Gastrocnemius medialis (tissue), 4 donors: ENCODE results near the gene CSF1. TPM values are rescaled to one million over a fixed set of nuclear protein-coding genes. Genes with fewer than 3 reads are reported as not detected.

ENCODE experiments used
- ATAC-seq, 2 donors: fragments of 150-250 bp; one replicate each; pipeline ENCODE4 v1.9.1; 2016
- DNase-seq, 2 donors: peaks; one replicate each; pipeline ENCODE4 v3.0.0-alpha.2; 2019
- H3K27ac ChIP-seq, 4 donors: fragments of 200-600 bp; sonication (generic); 1 replicate in 1 of 4; 2 replicates in 3 of 4; pipeline ENCODE4 v1.5.1; 2016 to 2018; ENCODE audit warnings: mild to moderate bottlenecking in 2 of 4, moderate library complexity in 1 of 4
- H3K27me3 ChIP-seq, 3 donors: fragments of 200-600 bp; sonication (generic) in 2 of 3; 1 replicate in 1 of 3; 2 replicates in 2 of 3; pipeline versions ENCODE4 v1.5.1 to v1.6.0; 2016 to 2019; ENCODE audit warnings: mild to moderate bottlenecking in 1 of 3, moderate library complexity in 1 of 3
- H3K36me3 ChIP-seq, 2 donors: fragments of 200-600 bp; sonication (generic) in 1 of 2; one replicate each; pipeline ENCODE4 v1.5.1; 2017 to 2018
- H3K4me1 ChIP-seq, 2 donors: fragments of 200-600 bp; sonication (generic) in 1 of 2; one replicate each; pipeline ENCODE4 v1.5.1; 2016 to 2017; ENCODE audit warnings: mild to moderate bottlenecking in 2 of 2
- H3K4me3 ChIP-seq, 4 donors: fragments of 200-600 bp; sonication (generic) in 3 of 4; 1 replicate in 1 of 4; 2 replicates in 3 of 4; pipeline ENCODE4 v1.5.1; 2016 to 2019; ENCODE audit warnings: mild to moderate bottlenecking in 2 of 4
- H3K9me3 ChIP-seq, 3 donors: fragments of 200-600 bp; sonication (generic) in 2 of 3; 1 replicate in 1 of 3; 2 replicates in 2 of 3; pipeline ENCODE4 v1.5.1; 2016 to 2019
- CTCF ChIP-seq, 5 experiments: fragments of 450-650 bp in 3 of 5; fragments of 200-600 bp in 2 of 5; sonication (generic) in 2 of 5; IDR thresholded peaks in 4 of 5; conservative IDR thresholded peaks in 1 of 5; 1 replicate in 4 of 5; 2 replicates in 1 of 5; pipeline ENCODE4 v1.5.1; 2016 to 2019; ENCODE audit warnings: antibody characterized with exemption in 5 of 5, mild to moderate bottlenecking in 3 of 5, moderate library complexity in 3 of 5
- POLR2A ChIP-seq, 2 donors: fragments of 450-650 bp; IDR thresholded peaks; one replicate each; pipeline ENCODE4 v1.6.1; 2017; ENCODE audit warnings: antibody characterized with exemption in 2 of 2, mild to moderate bottlenecking in 2 of 2, moderate library complexity in 2 of 2
- in situ Hi-C, 4 donors: fragments of 200-750 bp; cut with MboI; loops; one replicate each; pipeline versions ENCODE4 v1.15.0 to v1.8.0; 2017; ENCODE audit warnings: low sequenced_read_pairs in 4 of 4
- intact Hi-C: fragments of 100-400 bp; cut with DNase I; formaldehyde crosslinking; loops from one replicate; pipeline ENCODE4 v1.15.1; 2023; ENCODE audit warnings: low total_unique reads
- total RNA-seq, 4 donors: library from RNA; depleted of rRNA; stranded (reverse); fragments of >200 nt; gene quantifications; one replicate each; pipeline versions ENCODE4 v1.1.0 to v1.2.3, GENCODE V29; 2016

The CSF1 gene
- total RNA-seq, 4 donors from 2014 or later = 14.6 to 31.1 (median 19.6) TPM

DNA sequence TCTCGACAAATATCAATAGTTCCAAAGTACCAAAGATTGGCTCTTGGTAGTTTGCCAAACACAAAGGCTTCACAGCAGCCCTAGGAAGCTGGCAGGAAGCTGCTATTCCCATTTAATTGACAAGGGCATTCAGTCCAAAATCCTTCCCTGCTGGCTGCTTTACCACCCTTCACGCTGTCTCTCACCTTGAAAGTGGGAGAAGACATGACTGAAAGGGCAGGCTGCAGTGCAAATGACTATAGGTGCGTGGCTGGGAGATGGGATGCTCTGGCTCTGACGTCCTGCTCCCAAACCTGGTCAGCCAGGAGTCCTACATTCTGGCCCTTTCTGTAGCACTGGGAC, 3.8 kb upstream of the CSF1 start:
- intact Hi-C loops (no loop called here), in situ Hi-C loops (no loop called here)
- Histone ChIP-seq H3K27ac (no peak overlapping the region), H3K9me3 (no peaks in the 10 kb centered on the region), H3K36me3 (no peaks in the 10 kb centered on the region), H3K27me3 (no peaks in the 10 kb centered on the region), H3K4me3 (no peak overlapping the region), H3K4me1 (peaks cover 13 to 25% of the 10 kb centered on the region in 2 donors)
- ATAC-seq (no peak), DNase-seq (no peak)
- no peak for TF ChIP-seq POLR2A (IDR thresholded peaks at IDR 0.05)
- TF ChIP-seq CTCF (IDR thresholded peaks at IDR 0.05 in 4 of 5, conservative IDR thresholded peaks at IDR 0.05 in 1 of 5) = no peak

DNA sequence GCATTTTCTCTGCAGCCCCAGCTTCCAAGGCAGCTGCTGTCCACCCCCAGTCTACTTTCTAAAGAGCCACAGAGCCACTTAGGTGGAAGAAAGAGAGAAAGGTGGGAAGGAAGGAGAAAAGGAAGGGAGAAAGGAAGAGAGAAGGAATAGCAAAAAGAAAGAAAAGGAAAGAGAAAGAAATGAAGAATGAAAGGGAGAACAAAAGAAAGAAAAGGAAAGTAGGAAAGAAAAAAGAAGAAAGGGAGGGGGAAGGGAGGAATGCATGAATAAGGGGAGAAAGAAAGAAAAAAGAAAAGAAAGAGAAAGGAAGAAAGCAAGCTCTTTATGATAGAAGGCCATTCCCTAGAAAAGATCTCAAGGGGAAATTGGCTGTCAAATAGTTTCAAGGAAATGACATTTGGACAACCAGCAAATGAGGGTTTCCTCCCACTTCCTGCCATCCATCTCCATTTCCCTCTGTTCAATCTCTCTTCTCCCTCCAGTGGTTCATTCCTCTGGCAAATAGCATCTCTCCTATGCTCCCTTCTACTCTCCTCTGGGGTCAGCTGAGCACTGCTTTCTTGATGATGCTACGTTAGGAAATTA, 3.4 kb upstream of the CSF1 start:
- ATAC-seq (no peak), DNase-seq (no peak)
- Histone ChIP-seq H3K4me1 (peaks cover 18 to 25% of the 10 kb centered on the region in 2 donors), H3K27me3 (no peaks in the 10 kb centered on the region), H3K9me3 (no peaks in the 10 kb centered on the region), H3K36me3 (no peaks in the 10 kb centered on the region), H3K4me3 (no peak overlapping the region), H3K27ac (no peak overlapping the region)
- TF ChIP-seq CTCF (IDR thresholded peaks at IDR 0.05 in 4 of 5, conservative IDR thresholded peaks at IDR 0.05 in 1 of 5) (no peak), POLR2A (IDR thresholded peaks at IDR 0.05) (no peak)
- intact Hi-C loops (no loop called here), in situ Hi-C loops (no loop called here)

- no peaks in the 10 kb centered on the region for H3K9me3 ChIP-seq
- H3K36me3 ChIP-seq = no peaks in the 10 kb centered on the region
- no peak for TF ChIP-seq CTCF (IDR thresholded peaks at IDR 0.05 in 4 of 5, conservative IDR thresholded peaks at IDR 0.05 in 1 of 5)
- intact Hi-C loops = no loop called here
- H3K27ac ChIP-seq = no peak overlapping the region
- H3K4me3 ChIP-seq = no peak overlapping the region
- DNase-seq (no peak), ATAC-seq (no peak)
- in situ Hi-C loops = no loop called here
- H3K4me1 ChIP-seq = peaks cover 32 to 35% of the 10 kb centered on the region in 2 donors
- H3K27me3 ChIP-seq = no peaks in the 10 kb centered on the region
Measured at GRCh38 chr1:109908836-109909235, 1.8 kb upstream of the CSF1 start.

GRCh38 chr1:109909561-109909960, 1.1 kb upstream of the CSF1 start:
- Histone ChIP-seq H3K4me1 (peaks cover 35% of the 10 kb centered on the region in 2 donors), H3K9me3 (no peaks in the 10 kb centered on the region), H3K36me3 (no peaks in the 10 kb centered on the region), H3K27me3 (no peaks in the 10 kb centered on the region), H3K4me3 (no peak overlapping the region), H3K27ac (peak overlapping the region in 1 of 4 donors; percentile 87)
- intact Hi-C loops = no loop called here
- TF ChIP-seq POLR2A (IDR thresholded peaks at IDR 0.05) = no peak
- DNase-seq (no peak), ATAC-seq (no peak)
- in situ Hi-C loops = no loop called here

DNA sequence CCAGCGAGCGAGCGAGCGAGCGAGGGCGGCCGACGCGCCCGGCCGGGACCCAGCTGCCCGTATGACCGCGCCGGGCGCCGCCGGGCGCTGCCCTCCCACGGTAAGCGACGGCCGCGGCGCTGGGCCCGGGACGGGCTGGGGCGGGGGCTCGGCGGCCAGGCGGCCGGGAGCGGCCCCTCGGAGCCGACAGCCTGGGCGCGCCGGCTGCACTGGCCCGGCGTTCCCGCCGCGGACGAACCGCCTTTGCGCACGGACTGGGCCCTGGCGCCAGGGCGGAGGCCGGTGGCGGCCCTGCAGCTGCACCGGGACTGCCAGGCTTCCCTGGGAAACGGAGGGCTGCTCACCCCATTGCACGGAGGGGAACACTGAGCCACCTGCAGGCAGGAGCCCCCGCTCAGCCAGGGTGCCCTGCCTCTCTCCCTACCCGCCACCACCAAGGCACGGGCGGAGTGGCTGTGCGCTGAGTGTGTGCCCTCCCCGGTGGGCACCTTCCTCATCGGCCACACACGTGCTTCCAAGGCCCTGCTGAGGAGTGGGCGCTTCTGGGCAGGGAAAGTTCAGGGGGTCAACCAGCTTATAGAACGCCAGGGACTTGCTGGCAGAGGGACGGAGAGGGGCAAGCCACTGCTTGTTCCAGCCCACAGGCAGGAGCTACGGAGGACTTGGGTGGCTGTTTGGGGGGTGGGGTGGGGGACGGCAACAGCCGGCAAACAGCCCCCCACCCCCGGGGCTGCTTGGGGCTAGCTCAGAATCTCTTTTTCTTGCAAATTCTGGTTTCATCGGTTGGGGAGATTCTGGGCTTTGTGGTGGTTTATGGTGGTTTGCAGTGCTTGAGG, 532 bp downstream of the CSF1 start:
- in situ Hi-C loops = no loop called here
- ATAC-seq (peak; percentile 17 to 33), DNase-seq (no peak)
- H3K36me3 ChIP-seq = peaks cover 0 to 10% of the 10 kb centered on the region in 2 donors
- H3K27me3 ChIP-seq = no peaks in the 10 kb centered on the region
- peak overlapping the region; percentile 72 to 87 (median 82) for H3K27ac ChIP-seq
- TF ChIP-seq POLR2A (IDR thresholded peaks at IDR 0.05) (no peak), CTCF (IDR thresholded peaks at IDR 0.05 in 4 of 5, conservative IDR thresholded peaks at IDR 0.05 in 1 of 5) (no peak)
- H3K4me1 ChIP-seq = peaks cover 35 to 40% of the 10 kb centered on the region in 2 donors
- peak overlapping the region; percentile 64 to 92 (median 72) for H3K4me3 ChIP-seq
- no peaks in the 10 kb centered on the region for H3K9me3 ChIP-seq
- intact Hi-C loops = loop anchor here (2.0 to 5.0 kb wide), 2 partner anchors 74 to 89 kb away; partner anchors contain the start of gene AHCYL1
